Measurements from ENCODE around the gene ADRM1.

The ADRM1 gene

GRCh38 chr20:62325172-62325905, 22.5 kb downstream of the ADRM1 start:
- DNase-seq (ENCODE audit: low read depth, low spot score) = no peak

DNA sequence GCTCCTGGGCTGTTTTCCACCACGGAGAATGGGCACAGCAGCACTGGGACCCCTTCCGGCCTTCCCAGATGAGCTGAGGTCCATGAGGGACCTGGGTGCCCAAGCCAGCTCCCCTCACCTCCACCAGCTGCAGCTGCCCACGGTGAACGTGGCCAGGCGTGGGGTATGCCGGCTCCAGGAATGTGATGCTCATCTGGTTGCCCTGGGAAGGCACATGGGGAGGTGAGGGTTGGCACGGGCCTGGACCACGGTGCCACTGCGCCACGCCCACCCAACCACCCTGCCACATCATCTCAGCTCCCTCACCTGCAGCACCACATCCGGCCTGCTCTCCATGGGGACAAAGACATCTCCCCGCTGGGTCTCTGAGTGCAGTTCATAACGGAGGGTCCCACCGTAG, 23.8 kb downstream of the ADRM1 start:
- no peak for DNase-seq (ENCODE audit: low read depth, low spot score)

DNA sequence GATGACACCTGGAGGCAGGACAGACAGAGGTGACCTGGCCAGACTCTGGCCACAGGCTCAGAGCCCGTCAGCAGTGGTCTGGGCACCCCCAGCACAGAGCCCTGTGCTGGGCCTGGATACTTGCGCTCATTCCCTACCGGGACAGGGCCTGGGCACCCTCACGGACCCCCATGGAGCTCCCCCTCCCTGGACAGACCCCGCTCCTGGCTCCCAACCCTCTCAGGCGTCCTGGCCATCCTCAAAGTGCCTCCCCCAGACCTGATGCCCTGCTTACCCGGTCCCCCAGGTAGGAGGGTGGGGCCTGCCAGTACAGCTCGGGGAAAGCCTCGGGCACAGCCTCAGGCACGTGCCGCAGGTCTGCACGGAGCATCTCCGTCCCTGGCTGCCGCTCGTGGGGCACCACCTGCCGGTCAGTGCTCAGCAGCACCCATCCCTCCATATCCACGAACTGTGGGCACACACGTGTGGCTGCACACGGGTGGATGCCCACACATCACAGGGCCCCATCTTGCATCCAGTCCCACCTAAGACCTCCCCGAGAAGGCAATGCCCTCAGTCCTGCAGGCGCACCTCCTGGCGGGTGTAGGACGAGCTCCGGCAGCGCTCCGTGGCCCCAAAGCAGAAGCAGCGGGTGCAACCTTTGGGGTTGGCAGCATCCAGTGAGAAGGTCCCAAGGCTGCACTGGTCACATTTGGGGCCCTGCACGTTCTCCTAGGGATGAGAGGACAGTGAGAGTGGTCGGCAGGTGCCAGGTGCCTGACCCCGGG, 24.3 kb downstream of the ADRM1 start:
- no peak for DNase-seq (ENCODE audit: low read depth, low spot score)

DNA sequence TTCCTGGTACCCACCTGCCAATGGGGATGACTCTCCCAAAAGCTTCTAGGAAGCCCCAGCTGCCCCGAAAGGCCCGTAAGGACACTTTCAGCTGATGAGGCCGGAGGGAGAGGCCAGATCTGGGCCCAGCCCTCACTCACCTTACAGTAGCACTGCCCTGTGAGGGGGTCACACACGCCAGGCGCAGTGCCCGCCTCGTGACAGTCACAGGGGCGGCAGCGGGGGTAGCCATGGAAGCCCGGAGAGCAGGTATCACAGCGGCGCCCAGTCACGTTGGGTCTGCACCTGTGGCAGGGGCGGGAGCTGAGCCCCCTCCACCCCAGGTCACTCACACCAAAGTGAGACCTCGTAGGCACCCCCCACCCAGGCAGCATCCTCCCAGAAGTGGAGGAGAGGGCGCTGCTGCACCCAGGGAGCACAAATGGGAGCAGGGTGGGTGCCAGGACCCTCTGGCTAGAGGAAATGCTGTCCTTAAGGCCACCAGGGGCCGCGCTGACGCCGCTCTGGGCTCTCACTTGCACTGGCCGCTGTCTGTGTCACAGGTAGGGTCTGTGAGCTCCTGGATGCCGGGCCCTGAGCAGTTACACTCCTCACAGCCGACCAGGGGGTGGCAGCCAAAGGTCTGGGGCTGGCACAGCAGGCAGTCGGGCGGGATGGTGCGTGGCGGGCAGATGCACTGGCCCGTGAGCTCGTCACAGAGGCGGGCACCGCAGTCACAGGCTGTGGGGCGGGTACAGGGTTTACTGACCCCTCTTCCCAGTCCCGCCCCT, 25.1 kb downstream of the ADRM1 start:
- no peak for DNase-seq (ENCODE audit: low read depth, low spot score)

GRCh38 chr20:62328684-62329388, 26.0 kb downstream of the ADRM1 start:
- DNase-seq (ENCODE audit: low read depth, low spot score) = no peak

- DNase-seq (ENCODE audit: low read depth, low spot score) = no peak
Observed at GRCh38 chr20:62329389-62330377, 26.9 kb downstream of the ADRM1 start.

GRCh38 chr20:62330576-62331317, 27.9 kb downstream of the ADRM1 start:
- DNase-seq (ENCODE audit: low read depth, low spot score) = no peak

GRCh38 chr20:62331347-62331746, 28.6 kb downstream of the ADRM1 start:
- DNase-seq (ENCODE audit: low read depth, low spot score) = no peak

DNA sequence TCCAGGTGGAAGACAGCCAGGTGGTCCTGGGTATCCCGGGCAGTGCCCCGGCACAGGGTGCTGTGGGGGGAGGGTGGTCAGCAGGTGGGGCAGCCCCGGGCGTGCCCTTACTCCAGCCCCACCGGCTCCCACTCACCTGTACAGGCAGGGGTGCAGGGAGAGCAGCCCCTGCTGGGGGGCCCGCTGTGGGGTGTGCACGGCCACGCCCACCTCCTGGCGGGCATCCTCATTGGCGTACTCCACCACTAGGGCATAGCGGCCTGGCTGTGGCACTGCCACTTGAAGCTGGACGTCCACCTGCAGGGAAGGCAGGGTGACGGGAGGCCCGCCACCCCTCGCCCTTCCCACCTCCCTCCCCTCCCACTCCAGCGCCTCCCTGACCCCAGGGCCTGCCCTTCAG, 29.6 kb downstream of the ADRM1 start:
- DNase-seq (ENCODE audit: low read depth, low spot score) = no peak

GRCh38 chr20:62332989-62333819, 30.4 kb downstream of the ADRM1 start:
- DNase-seq (ENCODE audit: low read depth, low spot score) = no peak

- no peak for DNase-seq (ENCODE audit: low read depth, low spot score)
Observed at GRCh38 chr20:62333820-62334595, 31.2 kb downstream of the ADRM1 start.

GRCh38 chr20:62334881-62335280, 32.1 kb downstream of the ADRM1 start:
- no peak for DNase-seq (ENCODE audit: low read depth, low spot score)

DNA sequence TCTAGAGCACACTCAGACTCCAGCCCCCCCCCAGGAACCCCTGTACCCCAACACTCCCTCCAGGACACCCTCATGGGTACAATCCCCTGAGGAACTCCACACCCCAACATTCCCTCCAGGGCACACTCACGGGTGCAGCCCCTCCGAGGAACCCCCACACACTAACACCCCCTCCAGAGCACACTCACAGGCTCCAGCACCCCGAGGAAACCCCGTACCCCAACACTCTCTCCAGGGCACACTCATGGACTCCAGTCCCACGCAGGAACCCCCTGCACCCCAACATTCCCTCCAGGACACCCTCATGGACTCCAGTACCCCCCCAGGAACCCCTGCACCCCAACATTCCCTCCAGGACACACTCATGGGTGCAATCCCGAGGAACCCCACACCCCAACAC, 32.7 kb downstream of the ADRM1 start:
- DNase-seq (ENCODE audit: low read depth, low spot score) = no peak

DNA sequence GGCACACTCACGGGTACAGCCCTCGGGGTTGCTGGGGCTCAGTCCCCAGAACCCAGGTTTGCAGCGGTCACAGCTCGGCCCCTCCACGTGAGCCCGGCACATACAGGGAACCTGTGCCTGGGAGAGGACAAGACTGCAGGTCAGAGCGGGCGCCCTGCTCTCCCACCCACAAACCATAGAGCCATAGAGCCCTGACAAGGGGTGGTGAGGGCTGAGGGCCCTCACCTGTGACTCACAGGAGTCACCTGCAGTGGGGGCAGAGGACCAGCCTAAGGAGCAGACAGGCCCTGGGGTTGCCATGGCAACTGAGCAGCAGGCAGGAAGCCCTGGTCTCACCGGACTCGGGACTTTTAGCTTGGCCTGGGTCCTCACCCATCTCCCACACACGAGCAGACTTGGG, 33.5 kb downstream of the ADRM1 start:
- no peak for DNase-seq (ENCODE audit: low read depth, low spot score)

DNA sequence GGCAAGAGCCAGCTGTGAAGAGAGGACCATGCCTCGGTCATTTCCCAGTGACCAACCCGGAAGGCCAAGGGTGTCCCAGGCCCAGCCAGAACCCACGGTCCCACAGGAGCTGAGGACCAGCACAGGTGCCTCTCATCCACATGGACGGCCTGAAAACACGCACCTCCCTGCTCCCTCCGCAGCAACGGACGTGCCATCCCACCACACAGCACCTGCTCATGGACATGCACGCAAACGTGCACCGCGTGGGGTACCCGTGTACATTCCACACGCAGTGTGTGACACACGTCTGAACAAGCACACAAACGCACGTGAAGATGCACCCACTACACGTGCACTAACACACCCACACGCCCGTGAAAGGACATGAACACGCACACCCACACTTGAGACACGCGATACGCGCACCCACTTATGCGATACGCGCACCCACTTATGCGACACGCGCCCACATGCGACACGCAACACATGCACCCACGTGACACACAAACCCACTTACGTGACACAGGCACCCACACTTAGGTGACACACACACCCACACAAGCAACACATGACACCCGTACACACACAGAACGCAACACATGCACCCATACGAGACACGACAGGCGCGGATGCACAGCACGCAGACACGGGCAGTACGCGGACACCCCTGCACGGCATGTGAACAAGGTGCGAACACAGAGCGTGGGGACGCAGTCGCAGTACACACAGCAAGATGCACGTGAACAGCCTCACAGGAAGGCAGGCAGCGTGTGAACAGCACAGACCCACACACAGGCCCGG, 34.2 kb downstream of the ADRM1 start:
- no peak for DNase-seq (ENCODE audit: low read depth, low spot score)

DNA sequence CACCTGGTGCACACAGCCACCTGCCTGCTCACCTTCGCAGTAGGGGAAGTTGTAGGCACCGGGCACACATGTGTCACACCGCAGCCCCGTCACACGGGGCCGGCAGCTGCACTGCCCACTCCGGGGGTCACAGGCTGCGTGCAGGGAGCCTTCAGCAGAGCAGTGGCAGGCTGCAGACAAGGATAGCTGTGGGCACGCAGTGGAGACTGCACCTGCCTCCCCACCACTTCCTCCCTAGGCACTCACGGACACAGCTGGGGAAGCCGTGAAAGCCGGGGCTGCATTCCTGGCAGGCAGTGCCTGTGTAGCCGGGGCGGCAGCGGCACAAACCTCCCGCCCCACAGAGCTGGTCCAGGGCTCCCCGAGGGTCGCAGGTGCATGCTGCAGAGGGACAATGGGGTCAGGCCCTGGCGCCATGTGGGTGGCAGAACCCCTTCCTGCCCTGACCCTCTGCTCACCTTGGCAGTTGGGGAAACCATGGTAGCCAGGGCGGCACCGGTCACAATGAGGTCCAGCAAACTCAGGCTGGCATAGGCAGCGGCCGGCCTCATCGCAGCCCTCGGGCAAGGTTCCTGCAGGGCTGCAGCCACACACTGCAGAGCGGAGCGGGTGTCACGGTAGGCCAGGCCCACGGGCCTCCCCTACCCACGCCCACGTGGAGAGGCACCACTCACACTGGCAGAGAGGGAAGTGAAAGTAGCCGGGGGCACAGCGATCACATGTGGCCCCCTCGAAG, 34.9 kb downstream of the ADRM1 start:
- no peak for DNase-seq (ENCODE audit: low read depth, low spot score)

- DNase-seq (ENCODE audit: low read depth, low spot score) = no peak
Observed at GRCh38 chr20:62338294-62338620, 35.5 kb downstream of the ADRM1 start.

Data from iPS DF 19.7 (cell line).